ENCODE results near the gene MRPL37. TPM values are rescaled to one million over a fixed set of nuclear protein-coding genes. Genes with fewer than 3 reads are reported as not detected.
"Not testable (repeated sequence)": the region's sequence is repeated elsewhere in the genome, so short reads cannot be mapped to it uniquely, and the experiment has no call there.

Gene MRPL37
- polyA plus RNA-seq: 10 to 100 TPM; 49.3 to 79.8 (median 56.0) TPM

- whole genome bisulfite sequencing, 3 donors: 0% methylated on average over 50 to 51 of the region's 51 CpGs
- H3K27ac ChIP-seq (ENCODE audit: low read depth, low read length): no peak within 1 kb of the TSS
Measured at GRCh38 chr1:54199765-54200518, at the start of gene MRPL37, which contains the start of gene CYB5RL. Gene MRPL37 (plus strand): TSS chr1:54200167. CDS start chr1:54200244, 77 bp downstream. Gene CYB5RL (minus strand): TSS chr1:54200030. CDS start chr1:54195616, 4,414 bp downstream.

GRCh38 chr1:54151013-54151412, 49.0 kb upstream of the MRPL37 start:
- no peak overlapping the region for H3K27ac ChIP-seq (ENCODE audit: low read depth, low read length)
- WGBS, 3 donors: 91 to 92% (median 92%) methylated on average over 5 of the region's 5 CpGs

- no peak within 1 kb of the TSS for H3K27ac ChIP-seq (ENCODE audit: low read depth, low read length)
- 94 to 97% (median 96%) methylated on average over 5 of the region's 5 CpGs for WGBS, 3 donors
Measured at GRCh38 chr1:54152696-54153095, 47.3 kb upstream of the MRPL37 start, which contains the start of gene CDCP2. Gene CDCP2 (minus strand): TSS chr1:54153000. CDS start chr1:54152922, 78 bp downstream.

GRCh38 chr1:54153535-54154439, 46.2 kb upstream of the MRPL37 start:
- H3K27ac ChIP-seq (ENCODE audit: low read depth, low read length): no peak overlapping the region

GRCh38 chr1:54156201-54156600, 43.8 kb upstream of the MRPL37 start:
- H3K27ac ChIP-seq (ENCODE audit: low read depth, low read length): no peak overlapping the region
- WGBS, 3 donors: 89 to 94% (median 93%) methylated on average over 3 of the region's 3 CpGs

More at GRCh38 chr1:54153535-54154439, 46.2 kb upstream of the MRPL37 start:
- 46 to 50% (median 47%) methylated on average over 19 of the region's 19 CpGs for WGBS, 3 donors

- WGBS, 3 donors: 90 to 96% (median 94%) methylated on average over 7 of the region's 7 CpGs
- H3K27ac ChIP-seq (ENCODE audit: low read depth, low read length): no peak overlapping the region
Measured at GRCh38 chr1:54156986-54157385, 43.0 kb upstream of the MRPL37 start.

- 87 to 93% (median 90%) methylated on average over 6 of the region's 6 CpGs for WGBS, 3 donors
- H3K27ac ChIP-seq (ENCODE audit: low read depth, low read length): no peak overlapping the region
Measured at GRCh38 chr1:54157401-54157800, 42.6 kb upstream of the MRPL37 start.

- 61 to 89% (median 88%) methylated on average over 3 of the region's 3 CpGs for WGBS, 3 donors
- H3K27ac ChIP-seq (ENCODE audit: low read depth, low read length): no peak overlapping the region
Measured at GRCh38 chr1:54158071-54158470, 41.9 kb upstream of the MRPL37 start.

GRCh38 chr1:54159733-54160316, 40.1 kb upstream of the MRPL37 start:
- H3K27ac ChIP-seq (ENCODE audit: low read depth, low read length): no peak overlapping the region
- WGBS, 3 donors: 72 to 83% (median 77%) methylated on average over 4 of the region's 4 CpGs

- no peak overlapping the region for H3K27ac ChIP-seq (ENCODE audit: low read depth, low read length)
- WGBS, 3 donors: 54 to 65% (median 65%) methylated on average over 3 of the region's 3 CpGs
Measured at GRCh38 chr1:54160351-54160750, 39.6 kb upstream of the MRPL37 start.

- H3K27ac ChIP-seq (ENCODE audit: low read depth, low read length): no peak overlapping the region
- 71 to 81% (median 73%) methylated on average over 6 of the region's 6 CpGs for WGBS, 3 donors
Measured at GRCh38 chr1:54161495-54162168, 38.3 kb upstream of the MRPL37 start.

GRCh38 chr1:54163051-54163450, 36.9 kb upstream of the MRPL37 start:
- 69 to 80% (median 77%) methylated on average over 3 of the region's 3 CpGs for WGBS, 3 donors
- H3K27ac ChIP-seq (ENCODE audit: low read depth, low read length): no peak overlapping the region

- no peak overlapping the region for H3K27ac ChIP-seq (ENCODE audit: low read depth, low read length)
- 77 to 82% (median 79%) methylated on average over 5 of the region's 5 CpGs for WGBS, 3 donors
Measured at GRCh38 chr1:54163573-54163972, 36.4 kb upstream of the MRPL37 start.

- H3K27ac ChIP-seq (ENCODE audit: low read depth, low read length): no peak overlapping the region
- WGBS, 3 donors: 93 to 94% (median 94%) methylated on average over 15 of the region's 15 CpGs
Measured at GRCh38 chr1:54165146-54165545, 34.8 kb upstream of the MRPL37 start.

GRCh38 chr1:54166357-54166756, 33.6 kb upstream of the MRPL37 start:
- H3K27ac ChIP-seq (ENCODE audit: low read depth, low read length): not testable (repeated sequence)
- WGBS, 3 donors: 92 to 95% (median 94%) methylated on average over 8 of the region's 8 CpGs

GRCh38 chr1:54167422-54168139, 32.4 kb upstream of the MRPL37 start:
- 86 to 92% (median 90%) methylated on average over 9 of the region's 9 CpGs for WGBS, 3 donors
- H3K27ac ChIP-seq (ENCODE audit: low read depth, low read length): no peak overlapping the region

- 79 to 95% (median 91%) methylated on average over 7 to 8 of the region's 8 CpGs for WGBS, 3 donors
- no peak overlapping the region for H3K27ac ChIP-seq (ENCODE audit: low read depth, low read length)
Measured at GRCh38 chr1:54168206-54168965, 31.6 kb upstream of the MRPL37 start.

Data from adipose tissue (tissue), 3 donors.